ENCODE results near the gene CEP70.
"Not testable (repeated sequence)": the region's sequence is repeated elsewhere in the genome, so short reads cannot be mapped to it uniquely, and the experiment has no call there.

The CEP70 gene

DNA sequence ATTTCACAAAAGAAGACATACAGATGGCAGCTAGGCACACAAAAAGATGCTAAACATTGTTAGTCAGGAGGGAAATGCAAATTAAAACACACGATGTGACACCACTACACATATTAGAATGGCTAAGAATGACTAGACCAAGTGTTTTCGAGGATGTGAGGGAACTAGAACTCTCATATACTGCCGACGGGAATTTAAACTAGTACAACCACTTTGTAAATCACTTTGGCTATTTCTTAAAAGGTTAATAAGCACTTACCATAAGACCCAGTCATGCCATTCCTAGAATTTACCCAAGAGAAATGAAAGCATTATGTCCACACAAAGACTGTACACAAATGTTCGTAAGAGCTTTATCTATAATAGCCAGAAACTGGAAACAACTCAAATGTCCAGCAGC, 5.6 kb downstream of the CEP70 start:
- no peak for DNase-seq

DNA sequence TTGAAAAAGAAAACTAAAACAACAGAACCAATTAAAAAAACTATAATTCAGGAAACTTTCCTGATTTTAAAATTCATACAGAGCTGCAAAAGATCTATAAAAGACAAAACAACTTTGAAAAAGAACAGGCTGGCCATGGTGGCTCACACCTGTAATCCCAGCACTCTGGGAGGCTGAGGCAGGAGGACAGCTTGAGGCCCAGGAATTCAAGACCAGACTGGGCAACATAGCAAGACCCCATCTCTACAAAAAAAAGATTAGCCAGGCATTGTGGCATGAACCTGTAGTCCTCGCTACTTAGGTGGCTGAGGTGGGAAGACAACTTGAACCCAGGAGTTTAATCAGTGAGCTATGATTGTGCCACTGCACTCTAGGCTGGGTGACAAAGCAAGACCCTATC, 6.7 kb downstream of the CEP70 start:
- no peak for DNase-seq

DNA sequence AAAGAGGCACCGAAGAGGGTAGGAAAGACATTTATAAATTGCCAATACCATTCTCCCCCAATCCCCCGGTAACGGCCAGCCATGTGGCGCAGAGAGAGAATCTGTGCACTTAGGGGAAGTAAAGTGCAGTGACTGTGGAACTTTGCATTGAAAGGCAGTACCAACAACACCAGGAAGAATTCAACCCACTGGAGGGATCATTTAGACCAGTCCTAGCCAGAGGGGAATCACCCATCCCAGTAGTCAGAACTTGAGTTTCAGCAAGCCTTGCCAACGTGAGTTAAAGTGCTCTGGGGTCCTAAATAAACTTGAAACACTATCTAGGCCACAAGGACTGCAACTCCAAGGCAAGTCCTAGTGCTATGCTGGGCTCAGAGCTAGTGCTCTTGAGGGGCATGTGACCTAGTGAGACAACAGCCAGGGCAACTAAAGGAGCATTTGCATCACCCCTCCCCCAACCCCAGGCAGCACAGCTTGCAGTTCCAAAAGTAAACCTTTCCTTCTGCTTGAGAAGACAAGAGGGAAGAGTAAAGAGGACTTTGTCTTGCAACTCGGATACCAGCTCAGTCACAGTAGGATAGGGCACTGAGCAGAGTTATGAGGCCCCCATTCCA, 15.0 kb downstream of the CEP70 start:
- DNase-seq, result no peak

DNA sequence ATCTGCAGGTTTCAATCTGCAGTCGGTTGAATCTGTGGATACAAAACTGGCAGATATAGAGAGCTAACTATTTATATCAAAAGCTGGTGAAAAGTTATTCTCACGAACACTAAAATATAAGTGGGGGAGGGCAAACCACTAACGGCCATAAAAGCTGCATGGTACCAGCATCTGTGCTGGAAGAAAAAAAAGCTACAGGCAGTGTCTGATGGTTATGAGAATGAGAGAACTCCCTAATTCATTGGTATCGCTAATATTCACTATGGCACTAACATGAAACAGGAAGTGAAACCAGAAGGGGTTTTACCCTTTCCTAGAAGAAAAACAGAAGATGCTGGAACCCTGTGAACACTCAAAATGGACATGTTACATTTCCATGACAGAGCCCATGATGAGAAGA, 15.9 kb downstream of the CEP70 start:
- no peak for DNase-seq

DNA sequence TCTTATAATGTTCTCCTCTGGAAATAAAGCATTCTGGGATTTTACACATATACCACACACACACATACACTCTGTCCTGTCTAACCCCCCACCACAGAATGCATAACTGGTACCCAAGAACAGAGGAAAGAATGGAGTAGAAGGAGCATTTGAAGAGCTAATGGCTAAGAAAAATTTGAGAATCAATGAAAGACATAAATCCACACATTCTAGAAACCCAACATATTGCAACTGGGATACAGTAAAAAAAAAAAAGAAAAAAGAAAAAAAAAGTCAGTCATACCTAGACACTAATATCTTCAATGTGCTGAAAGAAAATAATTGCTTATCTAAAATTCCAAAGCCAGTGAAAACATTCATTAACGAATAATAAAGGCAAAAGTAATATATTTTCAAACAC, 20.9 kb downstream of the CEP70 start:
- no peak for DNase-seq

DNA sequence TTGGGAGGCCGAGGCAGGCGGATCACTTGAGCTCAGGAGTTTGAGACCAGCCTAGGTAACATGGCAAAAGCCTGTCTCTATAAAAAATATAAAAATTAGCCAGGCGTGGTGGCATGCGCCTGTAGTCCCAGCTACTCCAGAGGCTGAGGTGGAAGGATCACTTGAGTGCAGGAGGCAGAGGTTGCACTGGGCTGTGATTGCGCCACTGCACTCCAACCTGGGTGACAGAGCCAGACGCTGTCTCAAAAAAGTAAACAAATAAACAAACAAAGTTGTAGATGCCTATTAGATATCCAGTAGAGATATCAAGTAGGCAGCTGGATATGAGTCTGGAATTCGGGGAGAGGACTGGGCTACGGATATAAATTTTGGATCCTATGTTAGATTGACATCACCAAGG, 24.4 kb downstream of the CEP70 start:
- not testable (repeated sequence) for DNase-seq

DNA sequence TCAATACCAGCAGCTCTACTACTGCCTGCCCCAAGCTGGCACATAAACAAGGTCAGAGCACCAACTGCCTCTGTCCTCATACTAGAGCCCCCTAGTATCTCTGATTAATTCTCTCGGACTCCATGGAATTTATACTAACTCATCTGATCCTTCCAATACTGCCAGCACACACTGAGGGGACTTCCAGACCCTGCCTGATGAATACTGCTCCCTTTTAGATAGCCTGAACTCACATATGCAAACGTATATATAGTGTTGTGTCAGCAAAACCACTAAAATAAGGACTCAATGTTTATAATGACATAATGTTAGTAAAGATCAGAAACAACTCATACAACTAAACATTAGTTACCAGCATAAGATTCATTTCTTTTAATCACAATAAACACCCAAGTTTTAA, 25.0 kb downstream of the CEP70 start:
- DNase-seq, result no peak

DNA sequence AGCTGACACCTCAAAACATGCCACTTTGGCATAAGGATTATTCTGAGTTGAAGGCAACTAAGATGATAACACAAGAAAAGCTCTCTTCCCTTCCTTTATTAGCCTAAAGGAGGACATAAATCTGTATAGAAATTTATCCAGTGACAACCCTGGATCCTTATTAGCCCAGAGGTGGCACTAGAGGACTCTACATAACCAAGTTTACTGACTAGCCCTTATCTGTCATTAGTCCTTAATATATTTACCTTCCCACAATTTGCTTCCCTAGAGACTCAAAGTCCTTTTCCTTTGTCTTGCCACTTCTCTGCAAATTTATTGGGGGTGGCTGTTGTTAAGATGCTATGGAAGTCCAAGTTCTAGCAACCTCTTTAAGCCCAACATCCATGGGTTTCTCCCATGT, 26.7 kb downstream of the CEP70 start:
- no peak for DNase-seq

DNA sequence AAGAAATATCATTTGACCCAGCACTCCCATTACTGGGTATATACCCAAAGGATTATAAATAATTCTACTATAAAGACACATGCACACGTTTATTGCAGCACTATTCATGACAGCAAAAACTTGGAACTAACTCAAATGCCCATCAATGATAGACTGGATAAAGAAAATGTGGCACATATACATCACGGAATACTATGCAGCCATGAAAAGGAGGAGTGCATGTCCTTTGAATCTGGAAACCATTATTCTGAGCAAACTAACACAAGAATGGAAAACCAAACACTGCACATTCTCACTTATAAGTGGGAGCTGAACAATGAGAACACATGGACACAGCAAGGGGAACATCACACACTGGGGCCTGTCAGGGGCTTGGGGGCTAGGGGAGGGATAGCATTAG, 27.8 kb downstream of the CEP70 start:
- DNase-seq, result not testable (repeated sequence)

DNA sequence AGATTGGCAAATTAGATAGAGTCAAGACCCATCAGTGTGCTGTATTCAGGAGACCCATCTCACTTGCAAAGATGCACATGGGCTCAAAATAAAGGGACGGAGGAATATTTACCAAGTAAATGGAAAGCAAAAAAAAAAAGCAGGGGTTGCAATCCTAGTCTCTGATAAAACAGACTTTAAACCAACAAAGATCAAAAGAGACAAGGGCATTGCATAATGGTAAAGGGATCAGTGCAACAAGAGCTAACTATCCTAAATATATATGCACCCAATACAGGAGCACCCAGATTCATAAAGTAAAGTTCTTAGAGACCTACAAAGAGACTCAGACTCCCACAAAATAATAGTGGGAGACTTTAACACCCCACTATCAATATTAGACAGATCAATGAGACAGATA, 31.2 kb downstream of the CEP70 start:
- not testable (repeated sequence) for DNase-seq

DNA sequence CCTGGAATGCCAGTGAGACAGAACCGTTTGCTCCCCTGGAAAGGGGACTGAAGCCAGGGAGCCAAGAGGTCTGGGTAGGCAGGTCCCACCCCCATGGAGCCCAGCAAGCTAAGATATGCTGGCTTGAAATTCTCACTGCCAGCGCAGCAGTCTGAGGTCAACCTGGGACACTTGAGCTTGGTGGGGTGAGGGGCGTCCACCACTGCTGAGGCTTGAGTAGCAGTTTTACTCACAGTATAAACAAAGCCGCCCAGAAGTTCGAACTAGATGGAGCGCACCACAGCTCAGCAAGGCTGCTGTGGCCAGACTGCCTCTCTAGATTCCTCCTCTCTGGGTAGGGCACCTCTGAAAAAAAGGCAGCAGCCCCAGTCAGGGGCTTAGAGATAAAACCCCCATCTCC, 33.6 kb downstream of the CEP70 start:
- DNase-seq, result no peak

DNA sequence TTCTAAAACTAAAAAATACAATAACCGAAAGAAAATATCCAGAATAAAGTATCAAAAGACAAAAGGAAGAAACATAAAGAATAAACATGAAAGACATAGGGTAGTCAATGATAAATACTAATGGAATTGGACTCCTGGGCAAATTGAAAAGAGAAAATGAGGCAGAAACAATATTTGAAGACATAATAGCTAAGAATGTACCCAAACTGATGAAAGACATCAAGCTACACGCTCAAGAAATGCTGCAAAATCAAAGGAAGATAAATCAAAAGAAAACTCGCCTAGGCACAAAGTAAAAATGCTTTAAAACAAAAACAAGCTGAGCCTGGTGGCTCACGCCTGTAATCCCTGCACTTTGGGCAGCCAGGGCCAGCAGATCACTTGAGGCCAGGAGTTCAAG, 34.9 kb downstream of the CEP70 start:
- no peak for DNase-seq

DNA sequence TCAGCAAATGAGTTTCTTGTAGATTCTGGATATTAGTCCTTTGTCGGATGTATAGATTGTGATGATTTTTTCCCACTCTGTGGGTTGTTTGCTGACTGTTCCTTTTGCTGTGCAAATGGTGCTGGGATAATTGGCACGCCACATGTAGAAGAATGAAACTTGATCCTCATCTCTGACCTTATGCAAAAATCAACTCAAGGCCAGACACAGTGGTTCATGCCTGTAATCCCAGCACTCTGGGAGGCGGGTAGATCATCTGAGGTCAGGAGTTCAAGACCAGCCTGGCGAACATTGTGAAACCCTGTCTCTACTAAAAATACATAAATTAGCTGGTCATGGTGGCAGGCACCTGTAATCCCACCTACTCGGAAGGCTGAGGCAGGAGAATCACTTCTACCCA, 39.3 kb downstream of the CEP70 start:
- not testable (repeated sequence) for DNase-seq

DNA sequence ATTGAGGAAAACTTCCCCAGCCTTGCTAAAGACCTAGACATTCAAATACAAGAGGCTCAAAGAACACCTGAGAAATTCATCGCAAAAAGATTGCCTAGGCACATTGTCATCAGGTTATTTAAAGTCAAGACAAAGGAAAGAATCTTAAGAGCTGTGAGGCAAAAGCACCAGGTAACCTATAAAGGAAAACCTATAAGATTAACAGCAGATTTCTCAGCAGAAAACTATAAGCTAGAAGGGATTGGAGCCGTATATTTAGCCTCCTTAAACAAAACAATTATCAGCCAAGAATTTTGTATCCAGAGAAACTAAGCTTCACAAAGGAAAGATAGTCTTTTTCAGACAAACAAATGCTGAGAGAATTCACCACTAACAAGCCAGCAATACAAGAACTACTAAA, 43.1 kb downstream of the CEP70 start:
- DNase-seq, result not testable (repeated sequence)

DNA sequence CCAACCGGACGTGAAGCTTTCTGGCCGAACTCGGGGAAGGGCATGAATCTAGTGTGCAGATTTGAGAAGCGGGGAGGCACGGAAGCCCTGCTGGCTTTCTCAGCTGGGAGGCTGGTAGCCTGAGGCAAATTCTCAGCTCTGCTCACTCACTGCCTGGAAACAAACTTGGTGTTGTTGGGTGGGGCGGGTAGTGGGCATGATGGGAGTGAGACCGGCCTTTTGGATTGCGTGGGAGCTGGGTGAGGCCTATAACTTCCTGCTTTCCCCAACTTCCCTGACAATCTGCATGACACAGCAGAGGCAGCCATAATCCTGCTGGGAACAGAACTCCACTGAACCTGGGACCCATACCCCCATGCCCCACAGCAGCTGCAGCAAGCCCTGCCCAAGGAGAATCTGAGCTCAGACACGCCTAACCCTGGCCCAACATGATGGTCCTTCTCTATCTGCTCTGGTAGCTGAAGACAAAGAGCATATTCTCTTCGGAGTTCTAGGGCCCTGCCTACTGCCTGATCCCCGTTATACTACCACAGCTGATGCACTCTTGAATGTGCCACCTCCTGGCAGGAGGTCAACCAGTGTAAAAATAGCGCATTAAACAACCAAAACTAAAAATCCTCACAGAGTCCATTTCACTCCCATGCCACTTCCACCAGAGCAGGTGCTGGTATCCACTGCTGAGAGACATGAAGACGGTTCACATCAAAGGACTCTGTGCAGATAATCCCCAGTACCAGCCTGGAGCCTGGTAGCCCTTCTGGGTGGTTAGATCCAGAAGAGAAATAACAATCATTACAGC, 44.7 kb downstream of the CEP70 start:
- no peak for DNase-seq

DNA sequence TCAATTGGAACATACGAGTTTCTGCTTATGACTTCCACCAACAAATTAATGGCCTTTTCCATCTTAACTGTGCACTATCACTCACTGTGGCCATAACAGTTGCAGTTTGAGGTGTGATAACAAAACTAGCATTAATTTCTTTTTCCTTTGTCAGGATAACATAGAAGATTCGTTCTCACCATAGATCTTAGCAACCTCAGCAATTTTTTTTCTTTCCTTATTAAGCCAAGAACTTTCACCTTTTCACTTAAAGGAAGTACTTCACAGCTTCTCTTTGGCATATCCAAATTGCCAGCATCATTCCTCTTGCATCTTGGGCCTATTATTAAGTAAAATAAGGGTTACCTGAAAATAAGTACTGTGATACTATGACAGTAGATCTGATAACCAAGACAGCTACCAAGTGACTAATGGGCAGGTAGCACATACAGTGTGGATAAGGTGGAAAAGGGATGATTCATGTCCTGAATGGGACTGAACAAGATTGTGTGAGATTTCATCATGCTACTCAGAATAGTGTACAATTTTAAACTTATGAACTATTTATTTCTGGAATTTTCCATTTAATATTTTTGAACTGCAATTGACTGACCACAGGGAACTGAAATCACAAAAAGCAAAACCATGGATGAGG, 46.6 kb downstream of the CEP70 start:
- no peak for DNase-seq

DNA sequence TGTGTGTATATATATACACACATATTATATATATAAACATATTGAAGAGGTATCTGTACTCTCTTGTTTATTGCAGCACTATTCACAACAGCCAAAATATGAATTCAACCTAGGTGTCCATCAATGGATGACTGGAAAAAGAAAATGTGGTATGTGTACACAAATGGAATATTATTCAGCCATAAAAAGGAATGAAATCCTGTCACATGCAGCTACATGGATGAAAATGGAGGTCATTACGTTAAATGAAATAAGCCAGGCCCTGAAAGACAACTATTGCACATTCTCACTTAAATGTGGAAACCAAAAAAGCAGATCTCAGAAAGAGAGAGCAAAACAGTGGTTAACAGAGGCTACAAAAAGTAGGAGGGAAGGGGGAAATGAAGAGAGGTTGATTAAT, 49.5 kb downstream of the CEP70 start:
- DNase-seq, result no peak

DNA sequence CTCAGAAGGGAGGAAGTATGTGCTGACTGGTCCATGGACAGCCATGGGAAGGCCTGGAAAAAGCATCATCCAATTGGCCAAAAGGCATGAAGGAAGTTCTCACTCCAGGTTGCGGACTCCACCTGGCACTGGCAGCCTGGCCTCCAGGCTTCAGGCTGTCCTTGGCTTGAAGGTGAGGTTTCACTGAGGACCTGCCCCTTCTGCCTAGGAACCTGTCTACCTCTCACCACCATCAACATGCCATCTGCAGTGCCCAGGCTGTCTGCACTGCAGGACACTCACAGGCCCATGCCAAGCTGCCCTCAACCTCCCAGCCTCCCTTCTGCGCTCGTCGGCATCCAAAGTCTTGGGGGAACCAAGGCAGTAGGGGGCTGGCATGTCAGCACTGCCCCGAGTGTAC, 51.1 kb downstream of the CEP70 start:
- DNase-seq, result no peak

DNA sequence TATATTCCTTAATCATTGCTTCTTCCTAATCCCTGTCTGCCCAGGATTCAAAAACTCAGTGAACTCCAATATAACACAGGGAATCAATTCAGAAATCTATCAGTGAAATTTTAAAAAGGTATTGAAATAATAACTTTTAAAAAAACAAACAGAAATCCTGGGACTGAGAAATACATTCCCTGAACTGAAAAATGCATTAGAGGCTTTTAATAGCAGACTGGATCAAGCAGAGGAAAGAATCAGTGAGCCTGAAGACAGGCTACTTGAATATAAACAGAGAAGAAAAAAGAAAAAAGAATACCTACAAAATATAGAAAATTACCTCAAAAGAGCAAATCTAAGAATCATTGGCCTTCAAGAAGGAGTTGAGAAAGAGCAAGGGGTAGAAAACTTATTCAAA, 54.7 kb downstream of the CEP70 start:
- no peak for DNase-seq

DNA sequence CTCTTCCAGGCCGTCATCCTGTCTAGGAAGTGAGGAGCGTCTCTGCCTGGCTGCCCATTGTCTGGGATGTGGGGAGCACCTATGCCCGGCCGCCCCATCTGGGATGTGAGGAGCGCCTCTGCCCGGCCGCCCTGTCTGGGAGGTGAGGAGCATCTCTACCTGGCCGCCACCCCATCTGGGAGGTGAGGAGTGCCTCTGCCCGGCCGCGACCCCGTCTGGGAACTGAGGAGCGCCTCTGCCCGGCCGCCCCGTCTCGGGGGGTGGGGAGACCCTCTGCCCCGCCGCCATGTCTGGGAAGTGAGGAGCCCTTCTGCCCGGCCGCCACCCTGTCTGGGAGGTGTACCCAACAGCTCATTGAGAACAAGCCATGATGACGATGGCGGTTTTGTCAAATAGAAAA, 72.6 kb downstream of the CEP70 start:
- not testable (repeated sequence) for DNase-seq

DNA sequence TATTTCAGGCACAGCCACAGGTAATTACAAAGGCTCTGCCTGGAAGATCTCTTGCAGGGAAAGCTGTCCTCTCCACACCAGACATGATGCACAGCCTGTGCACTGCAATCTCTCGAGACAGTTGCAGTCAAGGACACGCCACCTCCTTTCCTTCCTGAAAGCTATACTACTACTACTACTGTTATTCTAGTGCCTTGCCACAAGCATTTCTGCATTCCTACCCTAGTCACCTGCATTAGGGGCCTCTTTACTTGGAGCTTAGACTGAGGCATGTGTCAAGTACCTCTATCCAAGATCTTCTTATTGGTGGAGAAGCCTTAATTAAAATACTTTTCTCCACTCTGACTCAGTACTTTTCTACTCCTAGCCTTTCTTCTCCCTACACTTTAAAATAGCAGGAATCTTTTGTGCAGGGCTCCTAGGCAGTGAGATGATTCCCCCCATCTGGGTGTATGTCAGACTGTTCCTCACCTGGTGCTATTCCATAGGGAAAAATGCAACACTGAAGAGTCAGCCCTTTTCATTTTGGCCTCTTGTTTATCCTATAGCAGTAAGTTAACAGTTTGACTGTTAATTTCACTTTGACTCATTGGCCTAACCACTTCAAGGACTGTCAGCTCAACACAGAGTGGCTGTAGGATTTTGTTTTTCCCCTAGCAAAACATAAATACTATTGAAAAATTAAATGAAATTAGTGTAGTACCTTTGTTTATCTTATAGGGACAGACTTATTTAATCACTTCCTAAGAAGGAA, 80.8 kb downstream of the CEP70 start:
- DNase-seq, result no peak

DNA sequence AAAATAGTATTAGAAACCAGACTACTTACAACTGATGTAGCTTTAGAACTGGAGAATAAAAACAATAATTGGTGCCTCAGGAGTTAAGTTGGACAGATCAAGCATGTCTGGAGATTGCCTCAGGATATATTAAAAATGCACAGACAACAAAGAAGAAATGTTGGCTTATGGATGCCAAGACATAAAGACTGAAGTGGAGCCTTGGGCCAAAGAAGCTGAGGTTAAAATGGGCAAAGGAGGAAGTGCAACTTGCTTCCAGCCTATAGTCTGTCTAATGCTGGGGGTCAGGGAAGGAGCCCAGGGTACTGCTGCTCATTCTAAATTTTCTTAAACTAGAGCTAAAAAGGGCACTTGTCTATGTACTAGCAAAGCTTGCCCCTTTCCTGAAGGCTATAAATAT, 82.1 kb downstream of the CEP70 start:
- DNase-seq, result no peak

DNA sequence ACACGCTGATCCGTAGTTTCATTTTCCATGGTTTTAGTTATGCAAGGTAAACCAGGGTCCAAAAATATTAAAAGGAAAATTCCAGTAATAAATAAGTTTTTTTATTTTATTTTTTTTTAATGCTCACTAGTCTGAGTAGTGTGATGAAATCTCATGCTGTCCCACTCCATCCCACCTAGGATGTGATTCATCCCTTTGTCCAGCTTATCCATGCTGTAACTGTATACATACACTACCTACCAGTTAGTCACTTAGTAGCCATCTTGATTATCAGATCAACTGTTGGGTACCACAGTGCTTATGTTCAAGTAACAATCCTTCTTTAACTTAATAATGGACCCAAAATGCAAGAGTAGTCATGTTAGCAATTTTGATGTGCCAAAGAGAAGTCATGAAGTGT, 84.5 kb downstream of the CEP70 start:
- no peak for DNase-seq

DNA sequence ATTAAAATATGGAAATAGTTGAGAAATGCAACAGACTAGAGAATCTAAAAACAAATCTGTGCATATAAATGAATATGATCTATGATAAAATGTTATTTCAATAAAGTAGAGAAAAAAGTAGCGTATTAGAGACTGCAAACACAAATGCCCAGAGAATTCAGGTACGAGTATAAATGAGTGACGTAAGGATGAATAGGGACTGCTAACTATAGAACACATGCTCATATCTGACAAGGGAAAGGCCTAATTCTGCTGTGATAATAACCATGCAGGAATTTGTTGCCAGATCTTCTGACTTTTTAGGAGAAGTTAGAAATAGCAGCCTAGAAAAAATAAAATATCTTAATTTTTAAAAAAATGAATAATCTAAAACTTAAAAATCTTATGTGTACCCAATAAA, 86.5 kb downstream of the CEP70 start:
- no peak for DNase-seq

All from DMS 273 treated with DMSO at 0.1 percent for 48 hours (cell line).